ENCODE data around the gene HOXC10. TPM values are rescaled to one million over a fixed set of nuclear protein-coding genes. Genes with fewer than 3 reads are reported as not detected.

Gene HOXC10
- total RNA-seq, 1 experiment from 2014 or later = 154 TPM

- H3K27me3 ChIP-seq (ENCODE audit: control insufficient read depth, insufficient read depth, low read length) = no peaks in the 10 kb centered on the region
- ChIA-PET POLR2A (interaction anchor here (0.6 kb wide), 1 partner anchor 13 kb away, joined by 4 read pairs; no protein-coding TSS in a partner anchor), CTCF (no interaction called here)
- DNase-seq (ENCODE audit: low read depth, low spot score) (no peak), ATAC-seq (no peak)
- in situ Hi-C loops (cut with HindIII; ENCODE audit: low pct_unique_long_range_greater_than_20kb, low sequenced_read_pairs) = no loop called here
- intact Hi-C loops (cut with micrococcal nuclease; ENCODE audit: unreplicated experiment) = loop anchor here (5.0 kb wide), 2 partner anchors 118 to 178 kb away; no protein-coding TSS in a partner anchor
- H3K4me3 ChIP-seq (ENCODE audit: low read depth in 2 of 2, low read length in 2 of 2) = no peak overlapping the region
- TF ChIP-seq CTCF (IDR thresholded peaks at IDR 0.05) (no peak), SIN3A (IDR thresholded peaks at IDR 0.05; ENCODE audit: borderline replicate concordance, insufficient read depth, low read depth, low read length) (no peak), POLR2AphosphoS5 (IDR thresholded peaks at IDR 0.05; ENCODE audit: low read depth, low read length) (no peak), TCF7L2 (IDR thresholded peaks at IDR 0.05; ENCODE audit: low read depth, low read length) (no peak), REST (IDR thresholded peaks at IDR 0.05; ENCODE audit: insufficient read depth in 1 of 2, low read depth in 2 of 2, low read length in 1 of 2) (no peak)
- H3K4me1 ChIP-seq (ENCODE audit: control insufficient read depth, insufficient read depth, low read length) = peaks cover 72% of the 10 kb centered on the region
- peak overlapping the region; percentile 99 for H3K27ac ChIP-seq (ENCODE audit: low read length)
- no TSS peak for BruUV-seq (replicated peaks)
- H3K36me3 ChIP-seq (ENCODE audit: control insufficient read depth, insufficient read depth, low read length) = peaks cover 5% of the 10 kb centered on the region
- no peaks in the 10 kb centered on the region for H3K9me3 ChIP-seq (ENCODE audit: control insufficient read depth, insufficient read depth, low read depth, low read length)
Measured at GRCh38 chr12:53944907-53945847, 39.8 kb upstream of the HOXC10 start.

GRCh38 chr12:53947743-53948142 is 37.2 kb upstream of the HOXC10 start:
- peaks cover under 1% of the 10 kb centered on the region for H3K36me3 ChIP-seq (ENCODE audit: control insufficient read depth, insufficient read depth, low read length)
- H3K4me3 ChIP-seq (ENCODE audit: low read depth in 2 of 2, low read length in 2 of 2) = no peak overlapping the region
- no peak for DNase-seq (ENCODE audit: low read depth, low spot score)
- intact Hi-C loops (cut with micrococcal nuclease; ENCODE audit: unreplicated experiment) (loop anchor here (5.0 kb wide), 2 partner anchors 120 to 180 kb away; no protein-coding TSS in a partner anchor), in situ Hi-C loops (cut with HindIII; ENCODE audit: low pct_unique_long_range_greater_than_20kb, low sequenced_read_pairs) (no loop called here)
- H3K27me3 ChIP-seq (ENCODE audit: control insufficient read depth, insufficient read depth, low read length) = no peaks in the 10 kb centered on the region
- CTCF ChIA-PET = no interaction called here
- no peak; the same call in 1 of the 2 replicates for ATAC-seq
- H3K27ac ChIP-seq (ENCODE audit: low read length) = peak overlapping the region; percentile 88
- H3K9me3 ChIP-seq (ENCODE audit: control insufficient read depth, insufficient read depth, low read depth, low read length) = no peaks in the 10 kb centered on the region
- BruUV-seq (replicated peaks) = no TSS peak
- POLR2A ChIA-PET = no interaction called here
- H3K4me1 ChIP-seq (ENCODE audit: control insufficient read depth, insufficient read depth, low read length) = peaks cover 86% of the 10 kb centered on the region
- TF ChIP-seq SIN3A (IDR thresholded peaks at IDR 0.05; ENCODE audit: borderline replicate concordance, insufficient read depth, low read depth, low read length) (no peak), POLR2AphosphoS5 (IDR thresholded peaks at IDR 0.05; ENCODE audit: low read depth, low read length) (no peak), CTCF (IDR thresholded peaks at IDR 0.05) (no peak), TCF7L2 (IDR thresholded peaks at IDR 0.05; ENCODE audit: low read depth, low read length) (peak; percentile 30; the same call in 1 of the 2 replicates), REST (IDR thresholded peaks at IDR 0.05; ENCODE audit: insufficient read depth in 1 of 2, low read depth in 2 of 2, low read length in 1 of 2) (no peak)

Data from Panc1 (cell line).